ENCODE results near the gene CRADD. TPM values are rescaled to one million over a fixed set of nuclear protein-coding genes. Genes with fewer than 3 reads are reported as not detected.

CRADD gene
- polyA plus RNA-seq, 1 of the 3 experiments (the other 2 are of a cell fraction), result 13.6 TPM

GRCh38 chr12:93841671-93842070, 164.5 kb downstream of the CRADD start:
- H3K9me2 ChIP-seq, result no peaks in the 10 kb centered on the region
- H3K4me3 ChIP-seq (ENCODE audit: low read depth in 2 of 2, low read length in 1 of 2), result no peak overlapping the region
- no peak overlapping the region for H3K9ac ChIP-seq
- no peak overlapping the region for H2AFZ ChIP-seq (ENCODE audit: low read depth)
- no peak overlapping the region for H3K27ac ChIP-seq (ENCODE audit: low read depth in 2 of 2, low read length in 1 of 2)
- TF ChIP-seq ELF1 (IDR thresholded peaks at IDR 0.05) (no peak), YY1 (IDR thresholded peaks at IDR 0.05; ENCODE audit: low read depth) (no peak), FOXM1 (IDR thresholded peaks at IDR 0.05; ENCODE audit: low read depth) (no peak), IRF3 (IDR thresholded peaks at IDR 0.05; ENCODE audit: low read depth, low read length) (no peak), JUND (IDR thresholded peaks at IDR 0.05) (no peak), MXI1 (IDR thresholded peaks at IDR 0.05; ENCODE audit: low read depth, low read length) (no peak), NFIC (IDR thresholded peaks at IDR 0.05; ENCODE audit: borderline replicate concordance) (no peak), RCOR1 (IDR thresholded peaks at IDR 0.05; ENCODE audit: low read length) (no peak), FOSL2 (IDR thresholded peaks at IDR 0.05; ENCODE audit: borderline replicate concordance, low read depth) (no peak), GABPA (IDR thresholded peaks at IDR 0.05; ENCODE audit: low read depth) (no peak)
- TF ChIP-seq, protein P1, sequence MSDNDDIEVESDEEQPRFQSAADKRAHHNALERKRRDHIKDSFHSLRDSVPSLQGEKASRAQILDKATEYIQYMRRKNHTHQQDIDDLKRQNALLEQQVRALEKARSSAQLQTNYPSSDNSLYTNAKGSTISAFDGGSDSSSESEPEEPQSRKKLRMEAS (IDR thresholded peaks at IDR 0.05; ENCODE audit: low read depth), result no peak
- no peaks in the 10 kb centered on the region; a peak in 1 of 4 replicates for H3K4me1 ChIP-seq (ENCODE audit: control insufficient read depth in 1 of 2, insufficient read depth in 2 of 2, low read depth in 1 of 2, low read length in 1 of 2)
- ChIA-PET CTCF (interaction anchor here (1.0 kb wide), 1 partner anchor 259 kb away, joined by 3 read pairs; no protein-coding TSS in a partner anchor), POLR2A (no interaction called here)
- no peaks in the 10 kb centered on the region for H3K36me3 ChIP-seq (replicated peaks in 1 of 2; ENCODE audit: control insufficient read depth in 1 of 2, insufficient read depth in 2 of 2, low read length in 1 of 2)
- no peaks in the 10 kb centered on the region for H3F3A ChIP-seq (replicated peaks; ENCODE audit: insufficient read depth)
- H3K4me2 ChIP-seq, result no peak overlapping the region
- no peaks in the 10 kb centered on the region for H3K27me3 ChIP-seq (ENCODE audit: insufficient read depth)
- DNase-seq, result no peak
- 95% methylated on average over 8 of the region's 8 CpGs for WGBS (ENCODE audit: low lambda C conversion rate)
- H3K79me2 ChIP-seq (ENCODE audit: insufficient read depth), result no peaks in the 10 kb centered on the region
- H3K9me3 ChIP-seq, result no peaks in the 10 kb centered on the region
- H4K20me1 ChIP-seq (ENCODE audit: insufficient read depth), result no peaks in the 10 kb centered on the region

GRCh38 chr12:93844164-93844784, 167.1 kb downstream of the CRADD start:
- Histone ChIP-seq H3K79me2 (ENCODE audit: insufficient read depth) (no peaks in the 10 kb centered on the region), H4K20me1 (ENCODE audit: insufficient read depth) (no peaks in the 10 kb centered on the region), H2AFZ (ENCODE audit: low read depth) (no peak overlapping the region), H3K36me3 (replicated peaks in 1 of 2; ENCODE audit: control insufficient read depth in 1 of 2, insufficient read depth in 2 of 2, low read length in 1 of 2) (no peaks in the 10 kb centered on the region), H3K4me2 (no peak overlapping the region), H3K4me1 (ENCODE audit: control insufficient read depth in 1 of 2, insufficient read depth in 2 of 2, low read depth in 1 of 2, low read length in 1 of 2) (no peaks in the 10 kb centered on the region), H3K9me2 (no peaks in the 10 kb centered on the region), H3K4me3 (ENCODE audit: low read depth in 2 of 2, low read length in 1 of 2) (no peak overlapping the region), H3K27me3 (ENCODE audit: insufficient read depth) (no peaks in the 10 kb centered on the region), H3K9me3 (no peaks in the 10 kb centered on the region), H3K9ac (no peak overlapping the region), H3K27ac (ENCODE audit: low read depth in 2 of 2, low read length in 1 of 2) (no peak overlapping the region), H3F3A (replicated peaks; ENCODE audit: insufficient read depth) (peaks cover 3% of the 10 kb centered on the region)
- CTCF ChIA-PET, result no interaction called here
- POLR2A ChIA-PET, result no interaction called here
- TF ChIP-seq ZBTB33 (IDR thresholded peaks at IDR 0.05; ENCODE audit: borderline replicate concordance, low read depth) (no peak), FOXM1 (IDR thresholded peaks at IDR 0.05; ENCODE audit: low read depth) (no peak), JUND (IDR thresholded peaks at IDR 0.05) (no peak), POLR2AphosphoS5 (IDR thresholded peaks at IDR 0.05; ENCODE audit: low read depth, low read length) (no peak), RAD21 (IDR thresholded peaks at IDR 0.05; ENCODE audit: low read length) (no peak), NRF1 (IDR thresholded peaks at IDR 0.05; ENCODE audit: low read depth, low read length) (no peak), SIN3A (IDR thresholded peaks at IDR 0.05; ENCODE audit: borderline replicate concordance, low read depth, low read length) (no peak), IRF3 (IDR thresholded peaks at IDR 0.05; ENCODE audit: low read depth, low read length) (no peak), TAF1 (IDR thresholded peaks at IDR 0.05; ENCODE audit: borderline replicate concordance, low read depth, low read length) (no peak)
- TF ChIP-seq, protein P2, sequence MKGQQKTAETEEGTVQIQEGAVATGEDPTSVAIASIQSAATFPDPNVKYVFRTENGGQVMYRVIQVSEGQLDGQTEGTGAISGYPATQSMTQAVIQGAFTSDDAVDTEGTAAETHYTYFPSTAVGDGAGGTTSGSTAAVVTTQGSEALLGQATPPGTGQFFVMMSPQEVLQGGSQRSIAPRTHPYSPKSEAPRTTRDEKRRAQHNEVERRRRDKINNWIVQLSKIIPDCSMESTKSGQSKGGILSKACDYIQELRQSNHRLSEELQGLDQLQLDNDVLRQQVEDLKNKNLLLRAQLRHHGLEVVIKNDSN (IDR thresholded peaks at IDR 0.05; ENCODE audit: borderline replicate concordance, low read depth), result no peak
- DNase-seq, result no peak
- WGBS (ENCODE audit: low lambda C conversion rate), result 90% methylated on average over 7 of the region's 7 CpGs
